Left ventricle myocardium inferior (tissue), 1 donor: ENCODE measurements around the gene MED13L. TPM values are rescaled to one million over a fixed set of nuclear protein-coding genes. Genes with fewer than 3 reads are reported as not detected.

Experiments
- DNase-seq: peaks from one replicate; pipeline ENCODE4 v3.0.0-alpha.2; 2020
- H3K27ac ChIP-seq: fragments of 200-600 bp; replicated peaks from 2 replicates; pipeline ENCODE4 v1.8.0; 2021
- H3K27me3 ChIP-seq: fragments of 200-600 bp; 2 replicates; pipeline ENCODE4 v1.8.0; 2021; ENCODE audit warnings: low read depth
- H3K36me3 ChIP-seq: fragments of 200-600 bp; 2 replicates; pipeline ENCODE4 v1.8.0; 2021
- H3K4me1 ChIP-seq: fragments of 200-600 bp; 2 replicates; pipeline ENCODE4 v1.8.0; 2021
- H3K4me3 ChIP-seq: fragments of 200-600 bp; 2 replicates; pipeline ENCODE4 v1.8.0; 2021; ENCODE audit warnings: mild to moderate bottlenecking, moderate library complexity
- H3K9me3 ChIP-seq: fragments of 200-600 bp; replicated peaks from 2 replicates; pipeline ENCODE4 v1.8.0; 2021
- intact Hi-C: fragments of 100-400 bp; cut with micrococcal nuclease; formaldehyde crosslinking; loops from one replicate; pipeline ENCODE4 v1.11.0; 2022
- total RNA-seq: library from RNA; stranded (reverse); fragmentation: NEBNext Ultra II Directional; extraction: Animal tissue kit (Norgen Biotek cat#: 25700); gene quantifications from one replicate; pipeline ENCODE4 v1.2.1, GENCODE V29; 2021
- TF ChIP-seq, protein P1 (sequence below): fragments of 200-600 bp; IDR thresholded peaks from 2 replicates; pipeline ENCODE4 v1.8.0; 2021; ENCODE audit warnings: antibody characterized with exemption, mild to moderate bottlenecking, borderline replicate concordance
- donor health status: DM: no; HTN: yes; CAD: no; lungs with severe emphysema.

The MED13L gene
- total RNA-seq, 1 donor from 2014 or later = 55.0 TPM

DNA sequence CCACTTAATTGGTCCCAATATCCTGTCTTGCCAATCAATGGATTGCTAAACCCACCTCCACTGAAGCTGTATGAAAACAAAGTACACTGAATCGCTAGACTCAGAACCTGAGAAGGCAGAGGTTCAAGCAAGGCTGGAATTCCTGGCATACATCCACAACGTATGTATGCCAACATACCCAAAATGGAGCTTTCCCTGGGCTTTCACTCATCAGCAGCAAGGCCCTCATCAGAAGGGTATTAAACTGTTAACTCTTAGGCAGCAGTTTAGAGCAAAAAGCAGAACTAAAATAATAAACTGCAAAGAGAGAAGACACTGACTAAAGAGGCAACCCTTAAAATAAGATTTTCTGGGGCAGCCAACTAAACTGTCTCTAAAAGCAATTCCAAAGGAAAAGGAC, 13.6 kb downstream of the MED13L start:
- TF ChIP-seq, protein P1, sequence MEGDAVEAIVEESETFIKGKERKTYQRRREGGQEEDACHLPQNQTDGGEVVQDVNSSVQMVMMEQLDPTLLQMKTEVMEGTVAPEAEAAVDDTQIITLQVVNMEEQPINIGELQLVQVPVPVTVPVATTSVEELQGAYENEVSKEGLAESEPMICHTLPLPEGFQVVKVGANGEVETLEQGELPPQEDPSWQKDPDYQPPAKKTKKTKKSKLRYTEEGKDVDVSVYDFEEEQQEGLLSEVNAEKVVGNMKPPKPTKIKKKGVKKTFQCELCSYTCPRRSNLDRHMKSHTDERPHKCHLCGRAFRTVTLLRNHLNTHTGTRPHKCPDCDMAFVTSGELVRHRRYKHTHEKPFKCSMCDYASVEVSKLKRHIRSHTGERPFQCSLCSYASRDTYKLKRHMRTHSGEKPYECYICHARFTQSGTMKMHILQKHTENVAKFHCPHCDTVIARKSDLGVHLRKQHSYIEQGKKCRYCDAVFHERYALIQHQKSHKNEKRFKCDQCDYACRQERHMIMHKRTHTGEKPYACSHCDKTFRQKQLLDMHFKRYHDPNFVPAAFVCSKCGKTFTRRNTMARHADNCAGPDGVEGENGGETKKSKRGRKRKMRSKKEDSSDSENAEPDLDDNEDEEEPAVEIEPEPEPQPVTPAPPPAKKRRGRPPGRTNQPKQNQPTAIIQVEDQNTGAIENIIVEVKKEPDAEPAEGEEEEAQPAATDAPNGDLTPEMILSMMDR = no peak
- no peak overlapping the region for H3K4me3 ChIP-seq
- no peak for DNase-seq
- H3K9me3 ChIP-seq = no peaks in the 10 kb centered on the region
- no peak overlapping the region for H3K27ac ChIP-seq
- H3K4me1 ChIP-seq = peaks cover 95% of the 10 kb centered on the region
- H3K27me3 ChIP-seq = no peaks in the 10 kb centered on the region
- no peaks in the 10 kb centered on the region for H3K36me3 ChIP-seq
- intact Hi-C loops = no loop called here

- H3K36me3 ChIP-seq = no peaks in the 10 kb centered on the region
- H3K27me3 ChIP-seq = no peaks in the 10 kb centered on the region
- intact Hi-C loops = no loop called here
- no peak overlapping the region for H3K4me3 ChIP-seq
- TF ChIP-seq, protein P1 = no peak
- DNase-seq = no peak
- peaks cover 95% of the 10 kb centered on the region for H3K4me1 ChIP-seq
- H3K27ac ChIP-seq = no peak overlapping the region
- H3K9me3 ChIP-seq = no peaks in the 10 kb centered on the region
These were observed 14.1 kb downstream of the MED13L start for GRCh38 chr12:116263431-116263830.

DNA sequence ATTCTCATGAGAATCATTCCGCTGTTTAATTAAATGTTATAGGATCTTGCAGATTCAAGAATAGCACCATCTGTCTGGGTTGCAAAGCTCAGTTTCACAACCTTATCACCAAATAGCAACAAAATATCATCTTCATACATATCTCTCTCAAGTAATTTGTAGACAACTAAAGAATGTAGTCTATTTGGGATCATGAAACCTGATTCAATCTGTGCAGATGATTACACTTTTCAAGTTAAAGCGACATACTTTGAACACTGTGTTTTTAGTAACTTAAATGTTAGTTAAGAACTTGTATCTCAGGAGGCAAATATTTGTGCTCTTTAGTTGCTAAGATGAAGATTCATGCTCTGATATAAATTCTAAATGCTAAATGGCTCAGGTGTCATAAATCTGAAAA, 14.8 kb downstream of the MED13L start:
- Histone ChIP-seq H3K9me3 (no peaks in the 10 kb centered on the region), H3K4me1 (peaks cover 95% of the 10 kb centered on the region), H3K27me3 (no peaks in the 10 kb centered on the region), H3K27ac (no peak overlapping the region), H3K36me3 (no peaks in the 10 kb centered on the region), H3K4me3 (no peak overlapping the region)
- no peak for DNase-seq
- intact Hi-C loops = no loop called here
- TF ChIP-seq, protein P1 = no peak

GRCh38 chr12:116261525-116262100, 15.9 kb downstream of the MED13L start:
- Histone ChIP-seq H3K27ac (no peak overlapping the region), H3K36me3 (no peaks in the 10 kb centered on the region), H3K4me1 (peaks cover 95% of the 10 kb centered on the region), H3K4me3 (no peak overlapping the region), H3K27me3 (no peaks in the 10 kb centered on the region), H3K9me3 (no peaks in the 10 kb centered on the region)
- intact Hi-C loops = no loop called here
- TF ChIP-seq, protein P1 = no peak
- no peak for DNase-seq

DNA sequence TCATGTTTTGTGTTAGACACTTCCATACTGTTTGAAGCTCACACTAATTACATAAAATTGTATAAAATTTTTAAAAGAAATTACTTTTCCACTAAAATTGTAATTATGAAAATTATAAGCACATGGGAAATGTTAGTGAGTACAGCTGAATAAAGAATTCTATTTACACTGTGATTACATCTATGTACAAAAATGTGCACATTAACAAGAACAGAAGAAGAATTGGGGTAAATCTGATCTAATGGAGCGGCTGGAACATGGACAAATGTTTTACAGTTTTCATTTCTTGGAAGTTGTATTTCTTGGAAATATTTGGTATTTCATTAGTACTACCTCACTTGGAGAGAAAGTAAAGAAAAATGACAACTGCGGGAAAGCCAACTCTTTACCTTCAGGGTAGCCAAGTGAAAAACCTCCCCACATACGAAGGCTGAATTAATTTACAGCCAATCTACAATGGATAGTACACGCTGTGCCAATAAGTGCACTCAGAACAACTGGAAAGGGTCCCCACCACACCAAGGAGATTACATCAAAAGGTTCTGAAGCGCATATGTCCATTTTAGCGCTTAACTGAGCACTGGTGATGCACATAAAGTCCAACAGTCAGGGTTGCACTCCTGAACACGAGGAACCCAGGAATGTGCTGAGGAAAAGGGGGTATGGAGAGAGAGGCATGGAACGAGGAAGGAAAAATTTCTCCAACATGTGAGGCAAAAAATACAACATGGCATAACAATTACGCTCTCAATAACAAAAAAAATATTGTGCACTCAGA, 17.5 kb downstream of the MED13L start:
- no peak overlapping the region for H3K27ac ChIP-seq
- TF ChIP-seq, protein P1 = no peak
- intact Hi-C loops = no loop called here

More for the DNA sequence above, 17.5 kb downstream of the MED13L start:
- DNase-seq = no peak
- Histone ChIP-seq H3K4me1 (peaks cover 95% of the 10 kb centered on the region), H3K9me3 (no peaks in the 10 kb centered on the region), H3K36me3 (no peaks in the 10 kb centered on the region), H3K4me3 (no peak overlapping the region), H3K27me3 (no peaks in the 10 kb centered on the region)
